GM12878 (cell line): ENCODE data around the gene PRRC2B.

Experiments used
- HDAC6 ChIP-seq: fragments of 200-600 bp; sonication (generic); IDR thresholded peaks from one replicate; pipeline ENCODE4 v1.8.0; 2017; ENCODE audit warnings: antibody characterized with exemption; ENCODE audit not compliant: unreplicated experiment
- JUND ChIP-seq: IDR thresholded peaks from 2 replicates; pipeline ENCODE4 v1.6.1; 2012; ENCODE audit warnings: low read depth, mild to moderate bottlenecking, low read length, improper control_type of control experiment, moderate library complexity
- POLR2AphosphoS5 ChIP-seq: IDR thresholded peaks from 2 replicates; pipeline ENCODE4 v1.6.1; 2011; ENCODE audit warnings: mild to moderate bottlenecking, low read length, inconsistent platforms
- SMC3 ChIP-seq: IDR thresholded peaks from 2 replicates; pipeline ENCODE4 v1.6.1; 2011; ENCODE audit warnings: low read length, improper control_type of control experiment, borderline replicate concordance
- SRF ChIP-seq, 2 experiments: IDR thresholded peaks; 2 replicates each; pipeline ENCODE4 v1.6.1; 2011; ENCODE audit warnings: low read depth in 2 of 2, low read length in 2 of 2, mild to moderate bottlenecking in 1 of 2, moderate library complexity in 1 of 2
- TCF7 ChIP-seq: IDR thresholded peaks from 2 replicates; pipeline ENCODE4 v1.6.1; 2014; ENCODE audit warnings: antibody characterized with exemption, borderline replicate concordance
- TF ChIP-seq, protein P1 (sequence below), 3 experiments: IDR thresholded peaks in 2 of 3; conservative IDR thresholded peaks in 1 of 3; 2 replicates each; pipeline ENCODE4 v1.5.1; 2011; ENCODE audit warnings: low read depth in 3 of 3, low read length in 3 of 3, mild to moderate bottlenecking in 3 of 3, control low read depth in 2 of 3, moderate library complexity in 2 of 3, inconsistent platforms in 1 of 3, mixed read lengths in 1 of 3; ENCODE audit not compliant: control insufficient read depth in 2 of 3, insufficient read depth in 1 of 3; ENCODE audit errors: extremely low read depth in 1 of 3

DNA sequence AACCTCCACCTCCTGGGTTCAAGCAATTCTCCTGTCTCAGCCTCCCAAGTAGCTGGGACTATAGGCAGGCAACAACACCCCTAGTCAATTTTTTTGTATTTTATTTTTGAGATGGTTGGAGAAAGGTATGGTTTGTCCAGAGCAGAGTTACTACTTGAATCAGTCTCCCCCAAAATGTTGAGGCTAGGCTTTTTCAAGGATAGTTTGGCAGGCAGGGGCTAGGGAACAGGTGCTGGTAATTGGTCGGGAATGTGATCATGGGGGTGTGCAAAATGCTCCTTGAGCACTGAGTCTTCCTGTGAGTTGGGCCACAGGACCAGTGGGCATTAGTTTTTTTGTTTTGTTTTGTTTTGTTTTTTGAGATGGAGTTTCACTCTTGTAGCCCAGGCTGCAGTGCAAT is 28.3 kb upstream of the PRRC2B start:
- TF ChIP-seq POLR2AphosphoS5 = no peak
- no peak for TF ChIP-seq SMC3
- TF ChIP-seq, protein P1, sequence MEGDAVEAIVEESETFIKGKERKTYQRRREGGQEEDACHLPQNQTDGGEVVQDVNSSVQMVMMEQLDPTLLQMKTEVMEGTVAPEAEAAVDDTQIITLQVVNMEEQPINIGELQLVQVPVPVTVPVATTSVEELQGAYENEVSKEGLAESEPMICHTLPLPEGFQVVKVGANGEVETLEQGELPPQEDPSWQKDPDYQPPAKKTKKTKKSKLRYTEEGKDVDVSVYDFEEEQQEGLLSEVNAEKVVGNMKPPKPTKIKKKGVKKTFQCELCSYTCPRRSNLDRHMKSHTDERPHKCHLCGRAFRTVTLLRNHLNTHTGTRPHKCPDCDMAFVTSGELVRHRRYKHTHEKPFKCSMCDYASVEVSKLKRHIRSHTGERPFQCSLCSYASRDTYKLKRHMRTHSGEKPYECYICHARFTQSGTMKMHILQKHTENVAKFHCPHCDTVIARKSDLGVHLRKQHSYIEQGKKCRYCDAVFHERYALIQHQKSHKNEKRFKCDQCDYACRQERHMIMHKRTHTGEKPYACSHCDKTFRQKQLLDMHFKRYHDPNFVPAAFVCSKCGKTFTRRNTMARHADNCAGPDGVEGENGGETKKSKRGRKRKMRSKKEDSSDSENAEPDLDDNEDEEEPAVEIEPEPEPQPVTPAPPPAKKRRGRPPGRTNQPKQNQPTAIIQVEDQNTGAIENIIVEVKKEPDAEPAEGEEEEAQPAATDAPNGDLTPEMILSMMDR (IDR thresholded peaks at IDR 0.05 in 2 of 3, conservative IDR thresholded peaks at IDR 0.05 in 1 of 3; ENCODE audit: control insufficient read depth in 2 of 3, extremely low read depth in 1 of 3, insufficient read depth in 1 of 3, low read depth in 3 of 3, low read length in 3 of 3) = no peak
- TF ChIP-seq HDAC6 = no peak
- TF ChIP-seq TCF7 = no peak
- no peak for TF ChIP-seq SRF (IDR thresholded peaks at IDR 0.05; ENCODE audit: low read depth in 2 of 2, low read length in 2 of 2)
- no peak for TF ChIP-seq JUND
